Frontal cortex (tissue), 1 donor: ENCODE results near the gene U2AF1L4. TPM values are rescaled to one million over a fixed set of nuclear protein-coding genes. Genes with fewer than 3 reads are reported as not detected.

Experiments used
- total RNA-seq: library from RNA; depleted of rRNA; stranded (reverse); fragments of >200 nt; gene quantifications from one replicate; pipeline ENCODE4 v1.2.3, GENCODE V29; 2014

Gene U2AF1L4
- total RNA-seq, 1 donor from 2014 or later = 9.4 TPM

Other genes starting within 250 kb of the U2AF1L4 start
- under 0.01 TPM for gene DMKN, start 231.8 kb downstream of the U2AF1L4 start, total RNA-seq
- gene SBSN, start 217.1 kb downstream of the U2AF1L4 start, total RNA-seq = not detected
- not detected for gene GAPDHS, start 212.0 kb downstream of the U2AF1L4 start, total RNA-seq
- gene TMEM147, start 199.8 kb downstream of the U2AF1L4 start, total RNA-seq = 50.1 TPM
- not detected for gene ATP4A, start 181.8 kb downstream of the U2AF1L4 start, total RNA-seq
- not detected for gene PMIS2, start 159.2 kb downstream of the U2AF1L4 start, total RNA-seq
- 5.3 TPM for gene HAUS5, start 132.7 kb downstream of the U2AF1L4 start, total RNA-seq
- 21.6 TPM for gene RBM42, start 116.4 kb downstream of the U2AF1L4 start, total RNA-seq
- gene ETV2, start 103.7 kb downstream of the U2AF1L4 start, total RNA-seq = 0.82 TPM
- gene COX6B1, start 97.1 kb downstream of the U2AF1L4 start, total RNA-seq = 210 TPM
- gene UPK1A, start 78.9 kb downstream of the U2AF1L4 start, total RNA-seq = not detected
- gene ZBTB32, start 40.9 kb downstream of the U2AF1L4 start, total RNA-seq = not detected
- gene KMT2B, start 27.4 kb downstream of the U2AF1L4 start, total RNA-seq = 3.7 TPM
- 2.9 TPM for gene IGFLR1, start 3.0 kb downstream of the U2AF1L4 start, total RNA-seq
- gene PSENEN, start 233 bp upstream of the U2AF1L4 start, total RNA-seq = 5.7 TPM
- 9.0 TPM for gene LIN37, start 3.2 kb upstream of the U2AF1L4 start, total RNA-seq
- under 0.01 TPM for gene HSPB6, start 11.6 kb upstream of the U2AF1L4 start, total RNA-seq
- gene PROSER3, start 12.8 kb upstream of the U2AF1L4 start, total RNA-seq = 3.3 TPM
- gene ARHGAP33, start 30.1 kb upstream of the U2AF1L4 start, total RNA-seq = 52.6 TPM
- gene PRODH2, start 67.4 kb upstream of the U2AF1L4 start, total RNA-seq = not detected
- 1.2 TPM for gene NPHS1, start 107.1 kb upstream of the U2AF1L4 start, total RNA-seq
- gene KIRREL2, start 111.5 kb upstream of the U2AF1L4 start, total RNA-seq = 0.41 TPM
- 214 TPM for gene APLP1, start 123.2 kb upstream of the U2AF1L4 start, total RNA-seq
- gene NFKBID, start 155.1 kb upstream of the U2AF1L4 start, total RNA-seq = 2.4 TPM
- 0.41 TPM for gene HCST, start 157.1 kb upstream of the U2AF1L4 start, total RNA-seq
- gene TYROBP, start 162.9 kb upstream of the U2AF1L4 start, total RNA-seq = 2.9 TPM
- gene LRFN3, start 191.0 kb upstream of the U2AF1L4 start, total RNA-seq = 7.7 TPM
- gene SDHAF1, start 249.8 kb upstream of the U2AF1L4 start, total RNA-seq = 13.9 TPM